Subcutaneous adipose tissue (tissue), 4 donors: ENCODE data around the gene CSPG4. TPM values are rescaled to one million over a fixed set of nuclear protein-coding genes. Genes with fewer than 3 reads are reported as not detected.

Source experiments
- CTCF ChIP-seq: fragments of 450-650 bp; IDR thresholded peaks from one replicate; pipeline ENCODE4 v1.5.1; 2016; ENCODE audit warnings: low read depth, mild to moderate bottlenecking, control low read depth, antibody characterized with exemption, moderate library complexity
- total RNA-seq, 4 donors: library from RNA; depleted of rRNA; stranded (reverse); fragments of >200 nt; gene quantifications; one replicate each; pipeline ENCODE4 v1.1.0, GENCODE V29; 2016

Gene CSPG4
- total RNA-seq, 4 donors from 2014 or later: 34.6 to 183 (median 57.0) TPM

DNA sequence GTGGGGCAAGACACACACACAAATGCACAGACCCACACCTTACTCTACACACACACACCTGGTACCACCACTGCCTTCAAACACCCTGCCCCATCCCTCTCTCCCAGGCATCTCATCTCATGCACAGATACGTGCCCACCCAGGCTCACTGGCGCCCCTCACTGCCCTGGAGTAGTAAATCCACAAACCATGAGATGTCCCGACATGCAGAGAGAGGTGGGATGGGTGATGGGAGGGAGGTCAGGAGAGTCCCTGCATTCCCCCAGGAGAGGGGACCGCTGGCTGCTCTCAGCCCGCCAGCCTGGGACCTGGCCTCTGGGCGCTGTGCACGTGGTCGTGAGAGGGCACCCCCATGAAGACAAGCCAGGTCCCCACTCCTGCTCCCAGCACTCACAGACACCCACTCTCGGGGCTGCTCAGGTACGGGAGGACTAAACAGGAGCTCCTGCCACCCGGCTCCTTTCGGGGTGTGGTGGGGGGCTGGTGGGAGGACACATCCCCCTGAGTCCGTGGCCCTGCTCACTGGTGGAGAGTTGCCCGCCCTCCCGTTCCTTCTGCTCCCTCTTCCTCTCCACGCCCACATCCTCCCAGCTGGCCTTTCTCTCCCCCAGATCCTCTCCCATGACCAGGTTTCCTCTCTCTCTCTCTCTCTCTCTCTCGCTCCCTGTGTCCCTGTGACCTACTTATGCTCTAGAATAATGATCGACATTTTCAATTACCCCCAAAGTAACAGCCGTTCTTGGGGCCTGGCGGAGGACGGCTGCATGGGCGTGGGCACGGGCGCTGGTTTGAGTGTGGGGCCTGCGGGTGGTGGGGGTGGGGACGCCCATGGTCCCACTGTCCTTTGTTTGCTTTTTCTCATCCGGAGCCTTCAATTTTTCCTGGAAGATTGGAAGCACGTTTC, 18.9 kb upstream of the CSPG4 start:
- no peak for TF ChIP-seq CTCF

GRCh38 chr15:75729326-75730069, 16.9 kb upstream of the CSPG4 start:
- no peak for TF ChIP-seq CTCF

- TF ChIP-seq CTCF: no peak
Measured at GRCh38 chr15:75727851-75728715, 15.4 kb upstream of the CSPG4 start.

GRCh38 chr15:75727031-75727531, 14.4 kb upstream of the CSPG4 start:
- TF ChIP-seq CTCF: no peak

- TF ChIP-seq CTCF: no peak
Measured at GRCh38 chr15:75725719-75726607, 13.3 kb upstream of the CSPG4 start.

- TF ChIP-seq CTCF: no peak
Measured at GRCh38 chr15:75725006-75725718, 12.5 kb upstream of the CSPG4 start.
